M059J (cell line): ENCODE measurements around the gene EFEMP1. TPM values are rescaled to one million over a fixed set of nuclear protein-coding genes. Genes with fewer than 3 reads are reported as not detected.
"Not testable (repeated sequence)": the region's sequence is repeated elsewhere in the genome, so short reads cannot be mapped to it uniquely, and the experiment has no call there.

Experiments
- DNase-seq: peaks from one replicate; pipeline ENCODE4 v3.0.0-alpha.2; 2012; ENCODE audit warnings: low read depth
- total RNA-seq: library from RNA; depleted of rRNA; stranded (reverse); fragments of >200 nt; shearing (Covaris generic); gene quantifications from 2 replicates; pipeline ENCODE4 v1.2.3, GENCODE V29; 2014

EFEMP1 gene
- total RNA-seq, 1 experiment from 2014 or later: 91.3 TPM

DNA sequence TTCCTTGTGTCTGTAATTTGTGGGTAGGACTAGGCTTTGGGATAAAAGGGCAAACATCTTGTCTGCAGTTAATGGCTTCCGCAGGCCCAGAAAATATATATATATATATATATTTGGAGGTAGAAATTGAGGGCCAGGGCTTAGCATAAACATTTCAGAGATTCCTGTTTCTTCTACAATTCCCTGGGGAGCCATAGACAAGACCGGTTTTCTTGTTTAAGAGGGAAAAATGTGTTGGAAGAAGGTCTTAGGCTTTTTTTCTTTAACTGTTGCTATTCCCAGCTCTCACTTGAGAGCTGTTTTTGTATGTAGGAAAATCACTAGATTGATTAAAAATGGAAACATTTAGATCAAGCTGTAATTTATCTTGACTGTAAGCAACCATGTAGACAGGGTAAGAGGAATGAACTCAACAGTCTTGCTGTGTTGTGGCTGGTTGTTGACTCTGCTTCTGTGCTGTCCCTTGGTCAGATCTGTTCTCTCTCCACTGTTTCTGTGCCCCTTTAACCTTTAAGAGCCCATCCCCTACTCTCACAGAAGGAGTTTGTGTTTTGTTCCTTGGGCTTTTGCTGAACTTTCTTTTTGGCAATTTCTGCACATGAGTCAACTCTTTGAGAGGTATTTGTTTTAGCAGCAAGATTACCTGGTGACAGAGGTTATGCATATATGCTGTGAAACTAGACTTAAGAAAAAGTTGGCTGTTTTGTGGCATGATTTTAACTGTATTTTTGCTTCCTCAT is 58.3 kb downstream of the EFEMP1 start:
- peak; percentile 66 for DNase-seq

- DNase-seq: no peak
Observed at GRCh38 chr2:55864351-55865084, 59.1 kb downstream of the EFEMP1 start.

GRCh38 chr2:55862673-55863390 is 60.8 kb downstream of the EFEMP1 start:
- DNase-seq: peak; percentile 99

- peak; percentile 79 for DNase-seq
Observed at GRCh38 chr2:55862246-55862645, 61.3 kb downstream of the EFEMP1 start.

GRCh38 chr2:55861733-55862132 is 61.8 kb downstream of the EFEMP1 start:
- peak; percentile 21 for DNase-seq

DNA sequence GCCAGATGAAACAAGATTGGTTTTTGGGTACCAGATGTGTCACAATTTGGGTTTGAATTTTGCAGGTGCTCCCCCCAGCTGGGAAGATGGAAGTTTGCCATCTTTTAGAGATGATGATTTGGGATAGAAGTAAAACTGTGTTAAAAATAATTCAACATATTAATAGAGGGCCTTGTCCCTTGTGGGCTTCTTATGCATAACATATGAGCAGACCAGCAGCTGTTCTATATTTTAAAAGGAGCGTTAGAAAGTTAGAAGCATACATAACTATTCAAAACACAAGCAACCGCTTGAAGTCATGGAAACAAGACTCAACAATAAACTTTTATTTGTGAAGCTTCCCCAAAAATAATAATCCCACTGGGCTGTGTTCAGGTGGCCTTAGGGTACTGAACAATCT is 62.8 kb downstream of the EFEMP1 start:
- DNase-seq: no peak

DNA sequence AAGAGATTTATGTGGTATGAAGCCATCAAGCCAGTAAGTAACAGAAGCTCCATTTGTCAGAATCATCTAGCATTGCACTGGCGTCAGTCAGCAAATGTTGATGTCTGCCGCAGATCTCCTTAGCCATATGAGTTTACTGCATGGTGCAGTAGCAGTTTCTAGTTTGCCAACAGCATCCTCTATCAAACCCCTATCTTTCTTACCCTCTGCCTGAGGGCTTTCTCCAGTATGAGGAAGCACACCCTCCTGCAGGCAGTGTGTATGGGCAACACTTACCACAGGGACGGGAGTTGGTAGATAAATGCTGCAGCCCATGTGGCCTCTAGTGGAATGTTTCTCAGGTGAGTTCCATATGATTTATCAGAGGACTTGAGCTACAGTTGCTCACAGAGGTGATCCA is 63.7 kb downstream of the EFEMP1 start:
- no peak for DNase-seq

DNA sequence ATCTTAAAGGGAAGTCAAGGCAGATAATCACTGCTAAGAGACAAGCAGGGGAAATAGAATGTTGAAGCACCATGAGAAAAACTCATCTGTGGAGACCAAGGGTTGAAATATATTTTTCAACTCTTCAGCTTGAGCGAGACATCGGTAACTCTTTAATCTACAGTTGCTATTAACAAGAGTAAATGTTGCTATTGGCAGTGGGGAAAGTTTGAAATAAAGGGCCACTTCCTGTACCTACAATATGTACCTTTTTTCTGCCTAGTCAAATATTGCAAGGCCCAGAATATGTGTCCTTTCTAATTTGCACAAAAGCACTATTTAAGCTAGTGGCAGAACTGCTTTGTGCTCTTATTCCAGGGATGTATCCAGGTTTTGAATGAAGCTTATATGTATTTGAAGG is 65.8 kb downstream of the EFEMP1 start:
- DNase-seq: no peak

- DNase-seq: peak; percentile 86
Observed at GRCh38 chr2:55856936-55857335, 66.6 kb downstream of the EFEMP1 start.

- no peak for DNase-seq
Observed at GRCh38 chr2:55848096-55848495, 75.5 kb downstream of the EFEMP1 start.

DNA sequence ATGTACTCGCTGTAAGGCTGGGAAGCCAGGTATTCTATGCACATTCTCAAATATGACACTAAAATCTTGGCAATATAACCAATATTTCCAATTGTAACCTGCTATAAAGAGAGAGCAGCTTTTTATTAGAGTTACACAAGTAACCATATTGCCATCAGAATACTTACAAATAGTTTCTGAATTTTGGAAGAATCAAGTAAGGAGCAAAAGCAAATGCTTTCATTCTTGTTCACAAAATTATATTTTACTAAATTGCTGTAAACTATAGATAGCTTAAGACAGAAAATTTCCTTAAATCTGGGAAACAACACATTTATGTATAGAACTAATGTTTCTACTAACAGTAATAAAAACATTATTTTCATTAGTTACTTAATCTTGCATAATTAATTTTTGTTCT is 77.2 kb downstream of the EFEMP1 start:
- DNase-seq: no peak

DNA sequence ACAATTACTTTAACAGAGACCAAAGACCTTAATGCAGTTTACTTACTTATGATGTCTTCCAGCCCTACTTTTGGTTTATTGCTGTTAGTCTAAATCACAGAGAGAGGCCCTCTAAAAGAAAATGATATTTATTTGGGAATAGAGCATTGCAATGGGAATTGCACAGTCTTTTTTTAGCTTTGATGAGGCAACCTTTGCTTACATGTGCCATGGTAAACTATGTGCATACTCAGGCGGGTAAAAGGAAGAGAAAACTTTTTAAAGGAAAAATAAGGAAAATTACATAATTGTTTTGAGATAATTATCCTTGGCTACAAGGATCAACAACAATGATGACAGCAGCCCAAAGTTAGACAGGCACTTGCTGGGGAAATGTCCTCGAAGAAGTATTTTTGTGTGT is 78.6 kb downstream of the EFEMP1 start:
- no peak for DNase-seq

GRCh38 chr2:55843994-55844345 is 79.6 kb downstream of the EFEMP1 start:
- DNase-seq: no peak

DNA sequence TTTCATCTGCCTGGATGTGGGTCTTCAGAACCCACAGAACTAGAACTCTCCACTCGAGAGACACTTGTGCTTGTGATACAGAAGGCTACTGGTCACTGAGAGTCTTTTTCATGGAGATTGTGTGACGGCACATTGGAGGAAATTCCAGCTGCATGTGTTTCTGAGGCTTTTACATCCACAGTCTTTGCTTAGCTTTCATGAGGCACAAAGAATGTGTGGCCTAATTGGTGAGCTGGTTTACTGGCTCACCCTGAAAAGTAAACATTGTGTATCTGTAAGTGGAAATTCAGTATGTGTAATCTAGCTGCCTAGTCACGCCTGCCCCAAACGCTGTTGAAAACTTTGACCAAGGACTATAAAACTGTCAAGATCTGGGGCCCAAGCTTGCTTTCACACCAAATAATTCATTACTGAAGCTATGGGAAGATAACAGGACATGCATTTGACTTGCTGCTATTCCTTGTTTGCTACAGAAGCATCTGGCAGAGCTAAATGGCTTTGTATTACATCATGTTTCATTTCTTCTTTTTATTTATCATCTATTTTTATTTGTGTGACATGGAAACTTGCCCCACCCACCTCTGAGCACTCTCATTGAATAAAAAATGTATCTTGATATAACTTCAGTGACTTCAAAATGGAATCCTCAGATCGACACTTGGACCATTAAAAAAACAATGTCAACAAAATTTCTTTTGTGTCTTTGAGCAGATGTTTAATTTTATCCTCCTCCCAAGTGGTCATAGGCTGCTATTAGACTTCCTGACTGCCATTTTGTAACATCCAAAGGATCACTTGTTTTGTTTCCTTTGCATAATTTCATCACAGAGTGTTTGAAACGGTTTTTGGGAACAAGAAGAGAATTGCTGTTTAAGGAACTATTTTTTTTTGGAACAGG is 80.2 kb downstream of the EFEMP1 start:
- DNase-seq: peak; percentile 96

DNA sequence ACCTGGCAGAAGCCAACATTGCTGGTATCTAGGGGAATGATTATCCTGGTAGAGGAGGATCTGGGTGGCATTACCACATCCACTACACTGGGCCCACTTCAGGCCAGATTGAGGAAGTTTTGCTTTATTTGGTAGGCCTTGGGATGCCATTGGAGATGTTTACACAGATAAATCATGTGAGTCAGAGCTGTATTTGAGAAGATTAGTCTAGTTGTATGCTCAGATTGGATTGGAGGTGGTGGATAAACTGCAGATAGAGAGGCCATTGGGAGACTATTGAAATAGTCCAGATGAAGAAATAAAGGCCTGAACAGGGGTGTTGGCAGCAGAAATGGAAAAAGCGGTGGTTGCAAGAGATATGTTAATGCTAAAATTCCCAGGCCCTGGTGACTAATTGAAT is 81.5 kb downstream of the EFEMP1 start:
- DNase-seq: peak; percentile 86

DNA sequence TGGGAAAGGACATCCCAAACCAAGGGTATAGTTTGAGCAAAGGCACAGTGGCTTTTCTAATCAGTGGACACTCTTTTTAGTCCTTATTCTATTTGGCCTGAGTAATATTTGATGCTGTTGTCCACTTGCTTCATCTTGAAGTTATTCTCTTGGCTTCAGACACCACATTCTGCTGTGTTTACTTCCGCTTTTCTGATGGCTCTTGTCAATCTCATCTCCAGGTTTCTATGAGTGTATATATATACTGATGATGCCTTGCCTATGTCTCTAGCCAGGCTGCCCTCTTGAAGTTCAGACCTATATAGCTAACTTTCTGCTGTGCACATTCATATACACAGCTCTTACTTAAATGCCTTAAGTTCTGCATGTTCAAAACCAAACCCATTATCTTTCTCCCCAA is 83.1 kb downstream of the EFEMP1 start:
- DNase-seq: no peak

GRCh38 chr2:55839182-55839819 is 84.3 kb downstream of the EFEMP1 start:
- DNase-seq: peak; percentile 50

- DNase-seq: no peak
Observed at GRCh38 chr2:55838653-55839052, 84.9 kb downstream of the EFEMP1 start.

GRCh38 chr2:55838117-55838516 is 85.5 kb downstream of the EFEMP1 start:
- not testable (repeated sequence) for DNase-seq

DNA sequence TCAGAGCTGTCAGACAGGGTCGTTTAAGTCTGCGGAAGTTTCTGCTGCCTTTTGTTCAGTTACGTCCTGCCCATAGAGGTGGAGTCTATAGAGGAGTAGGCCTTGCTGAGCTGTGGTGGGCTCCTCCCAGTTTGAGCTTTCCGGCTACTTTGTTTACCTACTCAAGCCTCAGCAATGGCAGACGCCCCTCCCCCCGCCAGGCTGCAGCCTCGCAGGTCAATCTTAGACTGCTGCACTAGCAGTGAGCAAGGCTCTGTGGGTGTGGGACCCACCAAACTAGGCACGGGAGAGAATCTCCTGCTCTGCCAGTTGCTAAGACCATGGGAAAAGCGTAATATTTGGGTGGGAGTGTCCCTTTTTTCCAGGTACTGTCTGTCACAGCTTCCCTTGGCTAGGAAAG is 86.5 kb downstream of the EFEMP1 start:
- DNase-seq: no peak
